CD8-positive, alpha-beta memory T cell (primary cell): ENCODE results near the gene ECI2. TPM values are rescaled to one million over a fixed set of nuclear protein-coding genes. Genes with fewer than 3 reads are reported as not detected.

ENCODE experiments used
- CTCF ChIA-PET: fragments of 350-600 bp; sonication (Branson Sonifier 250); formaldehyde crosslinking; loops from one replicate; lab custom pipeline; 2021; ENCODE audit warnings: antibody characterized with exemption; lab: Charles Lee
- POLR2A ChIA-PET: fragments of 350-600 bp; sonication (Branson Sonifier 250); formaldehyde crosslinking; loops from one replicate; lab custom pipeline; 2021; ENCODE audit warnings: antibody characterized with exemption; lab: Charles Lee
- DNase-seq, 5 donors: peaks; one replicate each; pipeline versions ENCODE4 v3.0.0 to v3.0.0-alpha.2; 2020 to 2022; ENCODE audit warnings: mixed read lengths in 1 of 5
- H3K27ac ChIP-seq: one replicate; pipeline ENCODE4 v1.7.0; 2013; ENCODE audit warnings: low read depth, mild to moderate bottlenecking, low read length, moderate library complexity
- H3K27me3 ChIP-seq: 2 replicates; pipeline ENCODE4 v1.7.0; 2013; ENCODE audit warnings: low read length, mild to moderate bottlenecking; ENCODE audit not compliant: insufficient read depth, poor library complexity, severe bottlenecking
- H3K36me3 ChIP-seq: 2 replicates; pipeline ENCODE4 v1.7.0; 2013; ENCODE audit warnings: mild to moderate bottlenecking, low read length, moderate library complexity; ENCODE audit not compliant: insufficient read depth
- H3K4me1 ChIP-seq: 2 replicates; pipeline ENCODE4 v1.7.0; 2013; ENCODE audit warnings: mild to moderate bottlenecking, low read length, moderate library complexity; ENCODE audit not compliant: insufficient read depth
- H3K4me3 ChIP-seq: 2 replicates; pipeline ENCODE4 v1.7.0; 2013; ENCODE audit warnings: mild to moderate bottlenecking, low read length
- H3K9me3 ChIP-seq: 2 replicates; pipeline ENCODE4 v1.7.0; 2013; ENCODE audit warnings: mild to moderate bottlenecking, low read length
- H3K27ac Mint-ChIP-seq, 8 donors: one replicate each; pipeline ENCODE4 v1.8.0; 2020 to 2021; ENCODE audit warnings: mixed read lengths in 8 of 8, mild to moderate bottlenecking in 6 of 8, inconsistent platforms in 3 of 8, moderate library complexity in 3 of 8
- H3K27me3 Mint-ChIP-seq, 2 donors: one replicate each; pipeline ENCODE4 v1.8.0; 2020 to 2021; ENCODE audit warnings: mixed read lengths in 2 of 2, mild to moderate bottlenecking in 1 of 2, moderate library complexity in 1 of 2
- H3K36me3 Mint-ChIP-seq, 3 donors: one replicate each; pipeline ENCODE4 v1.8.0; 2020 to 2021; ENCODE audit warnings: mixed read lengths in 3 of 3, inconsistent platforms in 1 of 3, mild to moderate bottlenecking in 1 of 3
- H3K4me1 Mint-ChIP-seq, 3 donors: one replicate each; pipeline ENCODE4 v1.8.0; 2020 to 2021; ENCODE audit warnings: mixed read lengths in 3 of 3, inconsistent platforms in 1 of 3, mild to moderate bottlenecking in 1 of 3
- H3K4me3 Mint-ChIP-seq, 7 donors: one replicate each; pipeline ENCODE4 v1.8.0; 2020 to 2021; ENCODE audit warnings: mixed read lengths in 7 of 7, mild to moderate bottlenecking in 6 of 7, moderate library complexity in 4 of 7, inconsistent platforms in 2 of 7
- H3K9me3 Mint-ChIP-seq, 5 donors: one replicate each; pipeline ENCODE4 v1.8.0; 2020 to 2022; ENCODE audit warnings: mixed read lengths in 5 of 5, mild to moderate bottlenecking in 3 of 5, moderate library complexity in 2 of 5, inconsistent platforms in 1 of 5
- polyA plus RNA-seq: library from polyadenylated mRNA; unstranded; fragments of 300-500 nt; fragmentation: Illumina TruSeq; gene quantifications from one replicate; pipeline ENCODE4 v1.2.3, GENCODE V29; 2021
- total RNA-seq, 2 experiments: library from RNA; stranded (reverse); gene quantifications; one replicate each; pipeline ENCODE4 v1.2.3, GENCODE V29; 2021

ECI2 gene
- total and polyA plus RNA-seq, 3 experiments from 2014 or later, result 28.7 to 84.3 (median 29.5) TPM

DNA sequence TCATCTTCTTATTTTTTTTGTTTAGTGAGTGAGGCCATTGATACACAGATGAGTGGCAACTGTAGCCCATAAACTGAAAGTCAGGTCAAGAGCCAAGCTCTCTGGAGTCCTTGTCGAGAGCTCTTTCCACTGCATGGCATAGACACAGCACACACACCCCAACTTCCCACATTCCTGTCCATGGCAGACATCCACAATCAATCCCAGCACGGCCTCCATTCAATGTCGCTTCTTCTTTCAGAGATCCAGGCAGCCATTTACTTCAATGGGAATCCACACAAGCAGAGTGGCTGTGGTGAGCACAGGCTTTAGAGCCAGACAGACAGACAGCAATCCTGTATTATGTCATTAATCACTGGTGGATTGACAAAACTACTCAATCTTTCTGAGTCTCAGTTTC, 34.9 kb upstream of the ECI2 start:
- peaks cover 0 to 8% (median 6%) of the 10 kb centered on the region in 5 donors for H3K9me3 Mint-ChIP-seq
- no peaks in the 10 kb centered on the region for H3K4me1 ChIP-seq
- H3K4me3 ChIP-seq, result no peak overlapping the region
- no peaks in the 10 kb centered on the region for H3K36me3 Mint-ChIP-seq
- no peak overlapping the region for H3K27ac ChIP-seq
- no peaks in the 10 kb centered on the region for H3K4me1 Mint-ChIP-seq
- H3K27me3 ChIP-seq, result no peaks in the 10 kb centered on the region
- no peak for DNase-seq
- peaks cover 6 to 7% of the 10 kb centered on the region in 2 donors for H3K27me3 Mint-ChIP-seq
- H3K36me3 ChIP-seq, result no peaks in the 10 kb centered on the region
- ChIA-PET POLR2A (no interaction called here), CTCF (no interaction called here)
- H3K27ac Mint-ChIP-seq, result no peak overlapping the region
- H3K9me3 ChIP-seq, result no peaks in the 10 kb centered on the region
- no peak overlapping the region for H3K4me3 Mint-ChIP-seq

DNA sequence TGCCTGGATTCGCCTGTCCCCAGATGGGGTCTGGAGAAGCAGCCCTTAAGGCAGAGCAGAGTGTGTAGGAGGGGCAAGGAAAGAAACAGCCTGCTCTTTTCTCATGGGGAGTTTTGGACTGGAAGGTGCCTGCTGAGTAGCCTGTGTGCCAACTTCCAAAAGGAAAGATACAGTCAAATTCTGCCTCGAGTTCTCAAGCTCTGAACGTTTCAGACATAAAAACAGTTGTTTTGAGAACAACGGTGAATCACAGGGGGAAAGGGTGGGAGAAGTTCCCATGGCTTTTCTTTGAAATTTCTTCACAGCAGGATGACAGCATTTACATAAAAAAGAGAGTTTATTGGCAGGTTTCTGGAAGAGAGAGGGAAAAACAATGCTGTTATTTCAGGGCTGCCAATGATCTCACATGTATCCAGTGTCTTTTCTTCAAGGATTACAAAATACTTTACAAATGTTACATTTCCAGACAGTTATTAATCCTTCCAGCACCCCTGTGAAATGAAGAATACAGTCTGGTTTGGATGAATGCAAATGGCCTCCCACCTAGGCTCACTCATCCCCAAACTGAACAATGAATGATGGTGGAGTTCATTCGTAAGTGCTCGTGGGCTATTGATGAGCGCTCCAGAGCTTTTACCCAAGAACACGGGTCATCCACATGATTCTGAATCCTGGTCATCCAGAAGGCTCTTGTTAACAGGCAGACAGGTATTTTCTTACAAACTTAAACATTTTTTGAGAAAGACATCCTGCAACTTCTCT, 33.8 kb upstream of the ECI2 start:
- Histone ChIP-seq H3K4me1 (no peaks in the 10 kb centered on the region), H3K36me3 (no peaks in the 10 kb centered on the region), H3K27ac (no peak overlapping the region), H3K4me3 (no peak overlapping the region), H3K9me3 (no peaks in the 10 kb centered on the region), H3K27me3 (no peaks in the 10 kb centered on the region)
- no peak for DNase-seq
- no peak overlapping the region for H3K4me3 Mint-ChIP-seq
- H3K4me1 Mint-ChIP-seq, result no peaks in the 10 kb centered on the region
- H3K36me3 Mint-ChIP-seq, result no peaks in the 10 kb centered on the region
- POLR2A ChIA-PET, result no interaction called here
- peaks cover 3 to 11% of the 10 kb centered on the region in 2 donors for H3K27me3 Mint-ChIP-seq
- CTCF ChIA-PET, result no interaction called here
- no peak overlapping the region for H3K27ac Mint-ChIP-seq
- H3K9me3 Mint-ChIP-seq, result peaks cover 0 to 8% (median 6%) of the 10 kb centered on the region in 5 donors

DNA sequence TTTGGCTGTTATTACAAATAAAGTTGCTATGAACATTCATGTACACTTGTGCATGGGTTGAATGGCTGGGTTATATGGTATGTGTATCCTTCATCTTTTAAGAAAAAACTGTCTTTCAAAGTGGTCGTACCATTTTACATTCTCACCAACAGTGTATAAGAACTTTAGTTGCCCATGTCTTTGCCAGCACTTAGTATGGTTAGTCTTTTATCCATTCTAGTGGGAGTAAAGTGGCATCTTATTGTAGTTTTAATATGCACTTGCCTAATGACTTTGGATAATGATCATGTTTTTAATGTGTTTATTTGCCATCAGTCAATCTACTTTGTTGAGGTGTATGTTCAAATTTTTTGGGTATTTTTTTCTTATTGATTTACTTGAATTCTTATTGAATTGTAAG, 32.5 kb upstream of the ECI2 start:
- Mint-ChIP-seq H3K4me3 (no peak overlapping the region), H3K36me3 (no peaks in the 10 kb centered on the region), H3K4me1 (no peaks in the 10 kb centered on the region), H3K9me3 (peaks cover 0 to 8% (median 6%) of the 10 kb centered on the region in 5 donors), H3K27me3 (peaks cover 3 to 11% of the 10 kb centered on the region in 2 donors), H3K27ac (no peak overlapping the region)
- CTCF ChIA-PET, result no interaction called here
- Histone ChIP-seq H3K4me1 (no peaks in the 10 kb centered on the region), H3K27ac (no peak overlapping the region), H3K9me3 (no peaks in the 10 kb centered on the region), H3K4me3 (no peak overlapping the region), H3K27me3 (no peaks in the 10 kb centered on the region), H3K36me3 (no peaks in the 10 kb centered on the region)
- no peak for DNase-seq
- POLR2A ChIA-PET, result no interaction called here

DNA sequence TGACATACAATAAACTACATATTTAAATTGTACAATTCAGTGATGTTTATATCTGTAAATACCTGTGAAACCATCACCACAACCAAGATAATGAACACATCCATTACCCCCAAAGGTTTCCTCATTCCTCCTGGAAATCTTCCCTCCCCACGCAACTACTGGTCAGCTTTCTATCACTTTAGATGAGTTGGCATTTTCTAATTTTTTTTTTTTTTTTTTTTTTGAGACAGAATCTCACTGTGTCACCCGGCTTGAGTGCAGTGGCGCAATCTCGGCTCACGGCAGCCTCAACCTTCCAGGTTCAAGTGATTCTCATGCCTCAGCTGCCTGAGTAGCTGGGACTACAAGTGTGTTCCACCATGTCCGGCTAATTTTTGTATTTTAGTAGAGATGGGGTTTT, 31.7 kb upstream of the ECI2 start:
- Mint-ChIP-seq H3K9me3 (peaks cover 0 to 8% (median 6%) of the 10 kb centered on the region in 5 donors), H3K27ac (no peak overlapping the region), H3K36me3 (no peaks in the 10 kb centered on the region), H3K27me3 (peaks cover 3 to 11% of the 10 kb centered on the region in 2 donors), H3K4me1 (no peaks in the 10 kb centered on the region), H3K4me3 (no peak overlapping the region)
- no peak for DNase-seq
- ChIA-PET POLR2A (no interaction called here), CTCF (no interaction called here)
- Histone ChIP-seq H3K27me3 (no peaks in the 10 kb centered on the region), H3K36me3 (no peaks in the 10 kb centered on the region), H3K9me3 (no peaks in the 10 kb centered on the region), H3K27ac (no peak overlapping the region), H3K4me1 (no peaks in the 10 kb centered on the region), H3K4me3 (no peak overlapping the region)

DNA sequence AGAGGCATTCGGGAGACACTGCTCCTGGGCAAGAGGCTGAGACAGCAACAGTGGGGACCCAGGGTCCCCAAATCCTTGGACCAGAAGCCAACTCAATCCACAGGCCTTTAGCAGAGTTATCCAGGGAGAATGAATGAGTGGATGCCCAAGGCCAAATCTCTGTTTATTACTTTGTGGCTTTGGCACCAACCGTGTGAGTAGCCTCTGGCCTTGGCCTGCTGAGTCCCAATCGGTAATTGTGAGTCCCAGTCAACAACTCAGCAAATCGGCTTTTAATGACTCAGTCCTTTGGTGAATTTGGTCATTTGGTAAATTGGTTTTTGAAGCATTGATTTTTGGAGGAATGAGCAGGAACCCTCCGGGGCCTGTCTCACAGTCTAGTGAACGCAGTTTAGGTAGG, 29.1 kb upstream of the ECI2 start:
- H3K9me3 ChIP-seq, result no peaks in the 10 kb centered on the region
- no peak overlapping the region for H3K4me3 Mint-ChIP-seq
- H3K4me3 ChIP-seq, result no peak overlapping the region
- DNase-seq, result no peak
- peaks cover 0 to 8% (median 6%) of the 10 kb centered on the region in 5 donors for H3K9me3 Mint-ChIP-seq
- ChIA-PET POLR2A (no interaction called here), CTCF (no interaction called here)
- H3K36me3 Mint-ChIP-seq, result no peaks in the 10 kb centered on the region
- no peaks in the 10 kb centered on the region for H3K4me1 Mint-ChIP-seq
- no peaks in the 10 kb centered on the region for H3K27me3 ChIP-seq
- peaks cover 3 to 12% of the 10 kb centered on the region in 2 donors for H3K27me3 Mint-ChIP-seq
- H3K36me3 ChIP-seq, result no peaks in the 10 kb centered on the region
- H3K27ac Mint-ChIP-seq, result no peak overlapping the region
- no peaks in the 10 kb centered on the region for H3K4me1 ChIP-seq
- no peak overlapping the region for H3K27ac ChIP-seq

DNA sequence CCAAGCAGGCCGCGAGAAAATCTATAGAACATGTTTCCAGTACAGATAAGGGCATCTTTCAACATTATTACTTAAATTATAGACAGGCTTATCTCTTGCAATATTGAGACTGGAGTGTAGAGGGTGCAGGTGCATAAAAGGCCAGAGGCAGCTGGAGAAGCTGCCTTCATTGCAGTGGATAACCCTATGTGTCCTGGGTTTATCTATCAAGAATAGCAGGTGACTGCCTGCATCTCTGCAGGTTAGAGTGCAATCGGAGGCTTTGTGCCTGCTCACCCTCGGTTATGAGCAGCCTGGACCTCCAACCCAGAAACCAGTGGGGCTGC, 28.7 kb upstream of the ECI2 start:
- Histone ChIP-seq H3K27ac (no peak overlapping the region), H3K4me3 (no peak overlapping the region), H3K4me1 (no peaks in the 10 kb centered on the region), H3K9me3 (no peaks in the 10 kb centered on the region), H3K36me3 (no peaks in the 10 kb centered on the region), H3K27me3 (no peaks in the 10 kb centered on the region)
- ChIA-PET CTCF (no interaction called here), POLR2A (no interaction called here)
- no peaks in the 10 kb centered on the region for H3K4me1 Mint-ChIP-seq
- no peak overlapping the region for H3K27ac Mint-ChIP-seq
- H3K4me3 Mint-ChIP-seq, result no peak overlapping the region
- H3K36me3 Mint-ChIP-seq, result no peaks in the 10 kb centered on the region
- H3K9me3 Mint-ChIP-seq, result peaks cover 0 to 8% (median 6%) of the 10 kb centered on the region in 5 donors
- no peak for DNase-seq
- H3K27me3 Mint-ChIP-seq, result peaks cover 3 to 10% of the 10 kb centered on the region in 2 donors

DNA sequence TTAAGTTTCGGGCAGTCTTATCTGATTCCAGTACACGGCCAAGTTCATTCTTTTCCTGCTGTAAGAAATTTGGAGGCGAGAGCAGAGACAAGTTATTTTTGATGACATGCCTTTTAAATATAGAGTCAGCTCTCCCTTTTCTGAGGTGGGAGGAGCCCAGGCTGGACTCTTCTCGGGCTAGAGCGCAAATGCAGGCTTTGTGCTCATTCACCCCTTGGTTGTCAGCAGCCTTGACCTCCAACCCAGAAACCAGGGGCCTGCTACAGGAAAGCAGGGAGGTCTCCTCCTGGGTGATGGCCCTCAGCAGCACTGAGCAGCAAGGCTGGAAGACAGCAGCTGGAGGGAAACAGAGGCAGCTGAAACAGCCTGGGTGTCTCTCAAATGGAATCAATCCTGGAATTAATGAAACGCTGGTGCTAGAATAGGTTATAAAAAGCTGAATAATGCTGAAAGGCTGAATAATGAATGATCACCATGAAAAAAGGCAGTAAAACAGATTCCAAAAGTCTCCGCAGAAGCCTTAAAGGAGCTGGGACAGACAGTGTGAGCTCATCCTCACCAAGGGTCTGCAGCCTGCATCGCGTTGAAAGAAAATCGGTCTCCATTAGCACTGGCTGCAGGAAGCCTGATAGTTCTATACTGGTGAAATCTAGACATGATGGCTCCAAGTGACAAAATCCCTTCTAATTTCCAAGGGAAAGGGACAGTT, 28.2 kb upstream of the ECI2 start:
- no peaks in the 10 kb centered on the region for H3K4me1 ChIP-seq
- H3K4me1 Mint-ChIP-seq, result no peaks in the 10 kb centered on the region
- H3K9me3 ChIP-seq, result no peaks in the 10 kb centered on the region
- H3K4me3 Mint-ChIP-seq, result no peak overlapping the region
- no peak overlapping the region for H3K27ac ChIP-seq
- peaks cover 3 to 8% of the 10 kb centered on the region in 2 donors for H3K27me3 Mint-ChIP-seq
- H3K4me3 ChIP-seq, result no peak overlapping the region
- no peaks in the 10 kb centered on the region for H3K36me3 ChIP-seq
- no peaks in the 10 kb centered on the region for H3K36me3 Mint-ChIP-seq
- ChIA-PET CTCF (no interaction called here), POLR2A (no interaction called here)
- no peak for DNase-seq
- H3K27ac Mint-ChIP-seq, result no peak overlapping the region
- H3K9me3 Mint-ChIP-seq, result peaks cover 0 to 8% (median 6%) of the 10 kb centered on the region in 5 donors
- H3K27me3 ChIP-seq, result no peaks in the 10 kb centered on the region

DNA sequence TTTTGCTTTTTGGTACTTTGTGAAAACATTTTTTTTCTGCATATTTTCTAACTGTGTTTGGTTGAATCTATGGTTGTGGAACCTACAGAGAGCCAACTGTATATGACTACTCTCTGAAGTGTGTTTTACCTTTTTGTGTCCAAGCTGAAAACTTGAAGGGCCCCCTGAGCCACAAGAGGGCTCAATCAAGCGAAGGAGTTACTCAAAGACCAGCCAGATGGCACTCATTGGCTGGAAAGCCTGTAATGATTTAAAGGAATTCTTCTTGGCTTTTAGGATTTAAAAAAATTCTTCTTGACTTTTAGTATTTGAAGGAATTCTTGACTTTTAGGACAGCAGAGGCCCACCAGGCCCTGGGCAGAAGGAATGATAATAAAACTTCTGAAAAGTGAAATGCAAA, 27.0 kb upstream of the ECI2 start:
- no peak overlapping the region for H3K27ac Mint-ChIP-seq
- H3K36me3 ChIP-seq, result no peaks in the 10 kb centered on the region
- no peak for DNase-seq
- peaks cover 3 to 8% of the 10 kb centered on the region in 2 donors for H3K27me3 Mint-ChIP-seq
- no peaks in the 10 kb centered on the region for H3K27me3 ChIP-seq
- H3K4me3 ChIP-seq, result no peak overlapping the region
- no peaks in the 10 kb centered on the region for H3K9me3 ChIP-seq
- H3K36me3 Mint-ChIP-seq, result no peaks in the 10 kb centered on the region
- H3K9me3 Mint-ChIP-seq, result no peaks in the 10 kb centered on the region
- H3K4me3 Mint-ChIP-seq, result no peak overlapping the region
- no peak overlapping the region for H3K27ac ChIP-seq
- H3K4me1 Mint-ChIP-seq, result no peaks in the 10 kb centered on the region
- no peaks in the 10 kb centered on the region for H3K4me1 ChIP-seq
- ChIA-PET POLR2A (no interaction called here), CTCF (no interaction called here)
